ENCODE results near the gene LYRM4.

Gene LYRM4

GRCh38 chr6:5059036-5059896, 201.5 kb downstream of the LYRM4 start:
- in situ Hi-C loops (cut with MboI; ENCODE audit: low sequenced_read_pairs), result no loop called here
